HCT116 (cell line): ENCODE data around the gene CPED1. TPM values are rescaled to one million over a fixed set of nuclear protein-coding genes. Genes with fewer than 3 reads are reported as not detected.

Experiments
- ATAC-seq: fragments of 200-7000 bp; cut with Tn5 transposase; 2 replicates; pipeline ENCODE4 v1.9.1; 2020; ENCODE audit warnings: mild to moderate bottlenecking, moderate library complexity
- BruUV-seq: library from RNA; stranded (reverse); fragments of 400-500 nt; replicated peaks from 2 replicates; lab custom pipeline; 2021; lab: Mats Ljungman, UMichigan
- CTCF ChIA-PET: fragments of 300-600 bp; sonication (Branson Sonifier 250); formaldehyde crosslinking; loops from one replicate; lab custom pipeline; 2021; ENCODE audit warnings: antibody characterized with exemption; lab: Charles Lee
- POLR2A ChIA-PET: fragments of 300-600, 350-600 bp; sonication (Branson Sonifier 250); formaldehyde crosslinking; loops from one replicate; lab custom pipeline; 2021; ENCODE audit warnings: antibody characterized with exemption; lab: Charles Lee
- RAD21 ChIA-PET, 2 experiments: fragments of 300-600 bp; sonication (Branson Sonifier 250); formaldehyde crosslinking; loops; one replicate each; lab custom pipeline; 2023; ENCODE audit warnings: low total read pairs in 2 of 2; ENCODE audit not compliant: uncharacterized antibody in 2 of 2, unreplicated experiment in 2 of 2, low non-redundant PET in 1 of 2; lab: Charles Lee
- DNase-seq: peaks from one replicate; pipeline ENCODE4 v3.0.0-alpha.2; 2010; ENCODE audit warnings: low read depth, low spot score
- H2AFZ ChIP-seq: fragments of 200-600 bp; shearing (Covaris generic), sonication (generic); 2 replicates; pipeline ENCODE4 v1.6.1; 2017; ENCODE audit warnings: low read depth, mixed run types, mixed read lengths, antibody characterized with exemption, low read length; ENCODE audit not compliant: poor library complexity, severe bottlenecking
- H3K27ac ChIP-seq: 2 replicates; pipeline ENCODE4 v1.5.1; 2012; ENCODE audit warnings: low read depth, low read length
- H3K27me3 ChIP-seq: fragments of 200-600 bp; sonication (generic); 2 replicates; pipeline ENCODE4 v1.6.1; 2016; ENCODE audit warnings: mixed run types, low read length, mixed read lengths; ENCODE audit not compliant: insufficient read depth
- H3K36me3 ChIP-seq, 2 experiments: fragments of 200-500 bp in 1 of 2; fragments of 200-600 bp in 1 of 2; sonication (Bioruptor generic) in 1 of 2; sonication (generic) in 1 of 2; 2 replicates each; pipeline versions ENCODE4 v1.5.1 to v1.6.1; 2014 to 2016; ENCODE audit warnings: low read length in 2 of 2, inconsistent platforms in 1 of 2, mixed read lengths in 1 of 2, mixed run types in 1 of 2; ENCODE audit not compliant: insufficient read depth in 2 of 2, control insufficient read depth in 1 of 2
- H3K4me1 ChIP-seq, 2 experiments: fragments of 200-600 bp in 1 of 2; sonication (generic) in 1 of 2; 2 replicates each; pipeline versions ENCODE4 v1.5.1 to v1.6.1; 2012 to 2017; ENCODE audit warnings: low read length in 2 of 2, inconsistent platforms in 1 of 2, mild to moderate bottlenecking in 1 of 2, mixed read lengths in 1 of 2, mixed run types in 1 of 2, moderate library complexity in 1 of 2; ENCODE audit not compliant: insufficient read depth in 2 of 2, control insufficient read depth in 1 of 2
- H3K4me2 ChIP-seq: fragments of 200-600 bp; sonication (generic); 2 replicates; pipeline ENCODE4 v1.6.1; 2017; ENCODE audit warnings: mixed run types, low read length, mixed read lengths
- H3K4me3 ChIP-seq, 2 experiments: fragments of 200-600 bp in 1 of 2; sonication (generic) in 1 of 2; replicated peaks in 1 of 2; 2 replicates each; pipeline ENCODE4 v1.5.1; 2011 to 2016; ENCODE audit warnings: low read length in 2 of 2, control low read depth in 1 of 2, low read depth in 1 of 2, mild to moderate bottlenecking in 1 of 2, mixed read lengths in 1 of 2, mixed run types in 1 of 2
- H3K79me2 ChIP-seq: fragments of 200-600 bp; sonication (generic); 2 replicates; pipeline ENCODE4 v1.6.1; 2017; ENCODE audit warnings: mild to moderate bottlenecking, mixed run types, low read length, moderate library complexity, mixed read lengths; ENCODE audit not compliant: insufficient read depth
- H3K9ac ChIP-seq: fragments of 200-600 bp; sonication (generic); 2 replicates; pipeline ENCODE4 v1.6.1; 2016; ENCODE audit warnings: low read length, mixed read lengths
- H3K9me2 ChIP-seq: fragments of 200-600 bp; sonication (generic), shearing (Covaris generic); 2 replicates; pipeline ENCODE4 v1.6.1; 2017; ENCODE audit warnings: mixed run types, mild to moderate bottlenecking, moderate library complexity; ENCODE audit not compliant: insufficient read depth
- H3K9me3 ChIP-seq, 2 experiments: fragments of 200-500 bp in 1 of 2; fragments of 200-600 bp in 1 of 2; sonication (Bioruptor generic) in 1 of 2; sonication (generic) in 1 of 2; 2 replicates each; pipeline ENCODE4 v1.6.1; 2014 to 2017; ENCODE audit warnings: low read length in 2 of 2, mixed read lengths in 2 of 2, inconsistent platforms in 1 of 2, low read depth in 1 of 2, mild to moderate bottlenecking in 1 of 2, mixed run types in 1 of 2, moderate library complexity in 1 of 2; ENCODE audit not compliant: control insufficient read depth in 1 of 2, insufficient read depth in 1 of 2
- H4K20me1 ChIP-seq: fragments of 200-600 bp; sonication (generic), shearing (Covaris generic); 2 replicates; pipeline ENCODE4 v1.6.1; 2017; ENCODE audit warnings: mixed run types, mild to moderate bottlenecking, moderate library complexity; ENCODE audit not compliant: insufficient read depth
- CEBPB ChIP-seq: IDR thresholded peaks from 2 replicates; pipeline ENCODE4 v1.6.1; 2012; ENCODE audit warnings: low read depth
- EGR1 ChIP-seq: IDR thresholded peaks from 2 replicates; pipeline ENCODE4 v1.6.1; 2012; ENCODE audit warnings: low read depth
- JUND ChIP-seq: IDR thresholded peaks from 2 replicates; pipeline ENCODE4 v1.6.1; 2012
- SIN3A ChIP-seq: IDR thresholded peaks from 2 replicates; pipeline ENCODE4 v1.6.1; 2012; ENCODE audit warnings: low read depth
- ZNF274 ChIP-seq: fragments of 200-500 bp; sonication (Bioruptor generic); IDR thresholded peaks from 2 replicates; pipeline ENCODE4 v1.6.1; 2014; ENCODE audit warnings: mild to moderate bottlenecking, low read depth, low read length, inconsistent platforms
- intact Hi-C: fragments of 100-400 bp; cut with micrococcal nuclease; formaldehyde crosslinking; loops from 2 replicates; pipeline ENCODE4 v1.10.0; 2022
- total RNA-seq: library from RNA; stranded (reverse); gene quantifications from one replicate; pipeline ENCODE4 v1.2.1, GENCODE V29; 2021; ENCODE audit not compliant: unreplicated experiment

CPED1 gene
- total RNA-seq, 1 experiment from 2014 or later: 1.2 TPM

GRCh38 chr7:121187222-121187621, 198.7 kb downstream of the CPED1 start:
- no peak for TF ChIP-seq ZNF274
- TF ChIP-seq SIN3A: no peak
- Histone ChIP-seq H4K20me1 (no peaks in the 10 kb centered on the region), H3K4me3 (no peak overlapping the region), H3K27me3 (no peaks in the 10 kb centered on the region), H3K9me3 (peaks cover 0 to 6% of the 10 kb centered on the region in 2 experiments; a peak in 1 of 4 replicates), H3K9ac (no peak overlapping the region), H3K9me2 (no peaks in the 10 kb centered on the region), H2AFZ (no peak overlapping the region), H3K27ac (no peak overlapping the region), H3K4me2 (no peak overlapping the region), H3K79me2 (no peaks in the 10 kb centered on the region), H3K4me1 (peaks cover 0 to 11% of the 10 kb centered on the region in 2 experiments; a peak in 1 of 4 replicates), H3K36me3 (no peaks in the 10 kb centered on the region)
- POLR2A ChIA-PET: no interaction called here
- intact Hi-C loops: no loop called here
- RAD21 ChIA-PET: no interaction called here
- CTCF ChIA-PET: no interaction called here
- DNase-seq (no peak), ATAC-seq (no peak)
- BruUV-seq: no TSS peak

GRCh38 chr7:121187676-121188075, 199.2 kb downstream of the CPED1 start:
- intact Hi-C loops: no loop called here
- POLR2A ChIA-PET: no interaction called here

More at GRCh38 chr7:121187676-121188075, 199.2 kb downstream of the CPED1 start:
- H3K9me3 ChIP-seq: peaks cover 0 to 6% of the 10 kb centered on the region in 2 experiments; a peak in 1 of 4 replicates
- H3K4me2 ChIP-seq: no peak overlapping the region
- no peaks in the 10 kb centered on the region for H3K79me2 ChIP-seq
- no peak overlapping the region for H3K9ac ChIP-seq
- no peak for ATAC-seq
- H3K27ac ChIP-seq: no peak overlapping the region
- no peaks in the 10 kb centered on the region for H3K36me3 ChIP-seq
- H3K4me3 ChIP-seq: no peak overlapping the region
- H2AFZ ChIP-seq: no peak overlapping the region
- H3K4me1 ChIP-seq: peaks cover 0 to 8% of the 10 kb centered on the region in 2 experiments; a peak in 1 of 4 replicates
- no peaks in the 10 kb centered on the region for H3K27me3 ChIP-seq
- H3K9me2 ChIP-seq: no peaks in the 10 kb centered on the region
- no peaks in the 10 kb centered on the region for H4K20me1 ChIP-seq
- CTCF ChIA-PET: no interaction called here
- RAD21 ChIA-PET: no interaction called here
- no TSS peak for BruUV-seq
- TF ChIP-seq JUND (no peak), CEBPB (peak; percentile 60), EGR1 (no peak), SIN3A (no peak)
- no peak for DNase-seq
